T-helper 2 cell (primary cell): Measurements from ENCODE around the gene PDE4D.

ENCODE experiments used
- DNase-seq, 5 experiments: peaks; one replicate each; pipeline versions ENCODE4 v3.0.0 to v3.0.0-alpha.2; 2012 to 2022

Gene PDE4D

DNA sequence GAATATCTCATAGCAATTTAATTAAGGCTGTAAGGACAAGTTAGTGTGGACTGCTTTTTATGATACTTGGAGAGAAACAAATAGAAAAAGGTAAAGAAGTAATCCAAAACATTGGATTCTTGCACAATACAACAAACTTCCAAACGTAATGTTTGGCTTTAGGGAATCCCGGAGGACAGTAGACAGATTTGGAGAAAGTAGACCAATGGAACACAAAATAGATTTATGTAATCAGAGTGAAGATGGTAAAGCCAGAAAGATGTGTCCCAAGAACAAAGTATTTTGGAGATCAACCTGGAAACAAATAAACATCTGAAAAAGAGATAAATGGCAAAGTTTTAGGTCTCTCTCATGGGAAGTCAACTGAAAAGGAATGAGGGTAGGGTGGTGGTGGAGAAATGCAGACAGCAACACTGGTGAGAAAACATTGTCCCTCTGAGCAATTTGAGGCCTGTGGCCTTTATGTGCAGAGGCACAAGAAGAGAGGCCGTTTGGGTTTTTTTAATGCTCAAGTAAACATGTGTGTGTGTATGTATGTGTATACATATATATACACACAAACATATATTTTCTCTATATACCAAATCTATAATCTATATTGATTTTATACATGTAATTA is 620.6 kb downstream of the PDE4D start:
- no peak for DNase-seq

DNA sequence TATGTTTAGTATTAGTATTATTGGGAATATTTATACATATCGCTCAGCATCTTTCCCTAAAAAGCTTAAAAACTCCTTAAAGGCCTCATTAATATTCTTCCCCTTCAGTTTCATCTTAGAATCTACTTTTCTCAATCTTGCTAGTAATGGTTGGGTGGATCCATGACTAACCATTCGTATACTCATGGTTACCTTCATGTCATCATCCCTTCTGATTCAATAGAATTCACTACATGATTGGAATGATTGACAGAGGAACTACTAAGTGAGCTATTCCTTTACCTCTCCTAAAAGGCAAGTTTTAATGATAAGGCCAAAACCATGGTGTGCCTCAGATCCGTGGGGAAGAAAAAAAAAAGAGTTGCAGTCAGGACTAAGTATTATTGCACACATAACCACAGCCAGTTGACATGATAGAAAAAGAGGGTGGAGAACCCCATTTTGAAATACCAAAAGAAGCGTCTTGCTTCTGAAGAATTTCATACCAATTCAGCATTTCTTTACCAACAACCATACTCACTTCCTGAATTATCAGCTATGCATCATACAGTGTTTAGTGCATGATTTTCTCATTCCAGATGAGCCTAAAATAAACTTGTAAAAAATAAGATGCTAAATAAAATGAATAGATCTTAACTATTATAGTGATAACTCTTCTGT is 624.6 kb downstream of the PDE4D start:
- DNase-seq: no peak

DNA sequence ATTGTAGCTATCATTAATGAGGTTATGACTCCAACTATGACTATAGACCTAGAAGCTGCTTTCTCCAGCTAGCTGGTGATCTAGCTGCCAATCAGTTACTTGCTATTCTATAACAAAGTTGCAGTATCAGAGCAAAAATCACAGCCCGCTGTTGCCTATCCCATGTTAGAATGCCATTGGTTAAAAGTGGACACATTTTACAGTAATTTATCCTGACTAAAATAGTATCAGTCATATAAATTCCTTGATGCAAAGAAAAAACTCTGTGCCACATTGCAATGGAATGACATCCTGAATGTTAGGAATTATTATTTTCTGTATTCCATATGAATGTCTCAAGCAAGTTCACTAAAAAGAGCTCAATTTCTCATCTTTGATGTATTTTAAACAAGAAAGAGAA is 626.5 kb downstream of the PDE4D start:
- no peak for DNase-seq

DNA sequence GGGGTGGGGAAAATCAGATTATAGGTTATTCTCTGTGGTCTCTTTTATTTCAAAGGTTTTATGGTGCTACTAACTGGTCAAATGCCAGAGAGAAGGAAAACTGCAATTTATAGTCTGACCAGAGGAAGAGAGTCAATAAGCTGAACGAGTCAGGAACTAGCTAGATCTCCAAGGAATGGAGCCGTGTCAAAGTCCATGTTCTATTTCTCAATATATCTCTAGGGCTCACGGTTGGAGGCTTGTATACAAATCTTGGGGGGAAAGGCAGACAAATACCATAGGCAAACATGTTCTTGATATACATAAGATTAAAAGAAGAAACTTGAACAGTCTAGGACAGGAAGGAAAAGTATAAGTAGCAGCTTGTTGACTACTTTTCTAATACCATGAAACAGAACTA is 627.1 kb downstream of the PDE4D start:
- no peak for DNase-seq

DNA sequence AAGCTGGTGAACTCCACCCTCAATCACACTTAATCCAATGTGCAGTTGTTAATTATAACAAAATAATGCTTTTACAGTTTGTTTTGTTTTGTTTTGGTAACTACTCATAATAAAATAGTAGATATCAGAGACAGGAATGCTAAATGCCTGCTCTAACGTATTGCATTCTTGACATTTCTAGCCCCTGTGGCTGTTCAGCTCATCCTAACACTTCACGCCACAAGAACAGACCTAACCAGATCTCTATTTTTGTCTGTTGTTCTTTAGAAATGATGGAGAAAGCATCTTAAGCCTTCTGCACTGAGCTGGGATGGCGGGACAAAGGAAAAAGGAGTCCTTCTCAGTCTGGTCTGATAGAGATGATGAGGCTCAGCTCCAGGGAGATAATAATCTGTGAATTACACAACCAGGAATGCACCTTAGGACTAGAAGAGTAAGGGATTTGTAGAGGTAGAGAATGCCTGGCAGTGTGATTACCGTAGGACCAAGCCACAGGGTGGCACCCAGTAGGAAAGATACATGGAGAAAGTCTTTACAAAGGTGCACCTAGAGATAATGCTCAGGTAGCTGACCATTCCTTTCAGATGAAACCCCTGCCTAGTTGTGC is 628.8 kb downstream of the PDE4D start:
- DNase-seq: no peak

DNA sequence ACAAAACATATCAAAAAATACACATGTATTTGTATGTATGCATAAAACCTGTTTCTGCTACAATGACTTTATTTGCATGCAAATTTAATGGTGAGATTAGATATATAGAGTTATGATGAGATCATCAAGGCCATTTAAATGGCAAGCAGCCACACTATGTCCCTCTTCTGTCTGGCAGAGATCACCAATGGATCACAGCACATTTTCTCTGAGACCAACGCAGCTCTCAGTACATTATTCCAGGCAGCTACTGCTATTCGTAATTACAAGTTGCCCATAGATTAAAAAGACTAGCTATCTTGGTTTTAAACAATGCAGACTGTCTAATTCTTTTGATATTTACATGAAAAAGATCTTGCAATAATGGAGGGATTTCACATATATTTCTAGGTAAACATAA is 629.5 kb downstream of the PDE4D start:
- DNase-seq: no peak

DNA sequence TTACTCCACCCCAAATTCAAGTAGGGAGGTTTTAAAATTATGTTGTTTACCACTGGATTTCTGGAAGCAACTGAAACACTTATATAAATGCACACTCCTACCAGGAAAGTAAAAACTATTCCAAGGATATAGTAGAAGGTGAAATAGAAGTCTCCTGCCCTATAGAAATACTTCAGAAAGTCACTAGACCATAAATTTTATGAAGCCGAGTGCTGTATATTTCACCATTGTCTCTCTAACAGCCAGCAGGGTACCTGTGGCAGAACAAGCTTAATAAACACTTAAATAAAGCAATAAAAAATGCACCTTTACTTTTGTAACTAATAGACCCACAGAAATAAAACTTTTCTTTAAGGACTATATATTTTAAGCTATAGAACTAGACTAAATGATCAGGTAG is 631.6 kb downstream of the PDE4D start:
- DNase-seq: no peak

DNA sequence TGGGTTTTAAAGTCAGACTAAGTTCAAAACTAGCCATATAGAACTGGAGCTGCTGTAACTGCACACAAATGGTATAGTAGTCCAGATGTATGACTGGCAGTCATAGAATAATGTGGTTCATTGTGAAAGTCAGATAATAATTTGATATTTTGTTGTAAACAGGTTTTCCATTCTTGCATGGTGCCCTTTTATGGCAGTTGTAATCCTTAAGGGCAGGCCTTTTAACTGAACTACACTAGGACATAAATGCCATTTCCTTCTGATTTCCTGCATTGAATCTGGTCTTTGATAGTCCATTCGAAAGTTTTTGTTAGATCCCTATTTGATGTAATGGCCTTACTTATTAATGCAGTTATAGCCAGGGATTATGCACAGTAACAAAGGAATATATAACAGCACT is 632.6 kb downstream of the PDE4D start:
- DNase-seq: no peak

DNA sequence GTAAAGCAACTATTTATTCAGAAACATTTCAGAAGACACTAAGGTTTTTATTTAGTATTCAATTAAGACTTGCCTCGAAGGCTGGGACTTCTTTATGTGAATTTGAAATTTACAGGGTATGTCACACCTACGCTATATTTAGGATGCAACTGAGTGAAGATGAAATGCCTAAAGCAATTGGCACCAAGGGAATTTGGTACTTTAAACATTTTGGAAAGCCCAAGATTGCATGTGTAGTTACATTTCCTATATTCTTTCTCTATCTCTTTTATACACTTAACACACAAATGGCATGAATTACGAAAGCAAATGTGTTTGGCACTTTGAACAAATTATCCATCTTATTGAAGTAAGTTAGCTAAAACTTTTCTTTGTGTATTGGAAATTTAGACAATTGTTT is 633.3 kb downstream of the PDE4D start:
- no peak for DNase-seq

DNA sequence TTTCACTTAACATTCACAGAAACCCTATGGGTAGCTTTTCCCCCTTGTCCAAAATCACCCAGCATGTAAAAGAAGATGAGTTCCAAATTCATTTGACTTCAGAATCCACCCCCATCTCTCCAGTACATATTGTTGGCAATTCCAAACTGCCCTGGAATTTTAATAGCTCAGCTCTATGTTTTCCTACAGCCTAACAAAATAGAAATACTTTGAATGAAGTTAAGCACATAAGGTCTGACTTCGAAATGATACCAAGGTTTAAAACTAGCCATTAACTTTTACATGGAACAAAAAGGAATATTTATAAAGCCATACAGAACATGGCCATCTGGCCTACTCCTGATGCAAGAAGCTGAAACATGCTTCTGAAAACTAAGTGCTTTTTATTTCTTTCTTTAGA is 634.3 kb downstream of the PDE4D start:
- DNase-seq: no peak

DNA sequence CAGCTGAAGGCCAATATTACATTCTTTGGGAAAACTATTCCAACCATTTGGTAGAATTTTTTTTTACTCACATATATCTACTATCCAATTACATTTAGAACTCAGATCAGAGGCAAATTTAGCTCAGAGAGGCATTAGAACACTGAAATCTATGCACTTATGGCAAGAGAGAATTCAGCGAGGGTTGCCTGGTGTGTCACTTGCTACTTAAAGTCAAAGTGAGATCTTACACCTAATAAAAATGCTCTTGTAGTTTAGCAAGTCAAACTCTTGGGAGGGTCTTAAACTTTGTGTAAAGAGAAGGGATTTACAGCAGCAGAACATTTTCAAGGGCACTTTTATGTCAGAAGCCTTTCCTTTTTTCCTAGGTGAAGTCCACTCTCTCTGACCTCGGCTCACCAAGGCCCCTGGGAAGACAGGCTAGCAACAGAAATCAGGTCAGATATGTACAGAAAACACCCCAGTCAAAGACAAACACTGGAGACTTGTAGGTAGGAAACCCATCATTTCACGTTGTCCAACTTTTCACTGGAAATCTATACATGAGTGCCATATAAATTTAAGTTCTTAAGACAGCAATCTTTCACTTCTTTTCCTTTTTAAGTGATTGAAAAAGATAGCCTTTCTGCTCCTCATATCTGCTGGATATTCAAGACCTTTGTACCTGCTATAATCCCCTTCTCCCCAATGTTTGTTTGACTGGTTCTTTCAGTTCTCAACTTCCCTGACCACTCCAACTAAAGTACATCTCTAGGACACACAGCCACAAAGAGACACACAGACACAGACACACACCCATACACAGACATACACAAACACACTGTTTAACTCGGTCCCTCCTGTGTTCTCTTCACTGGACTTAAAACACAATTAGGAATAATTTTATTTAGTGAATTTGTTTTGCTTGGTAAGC is 635.8 kb downstream of the PDE4D start:
- no peak for DNase-seq

DNA sequence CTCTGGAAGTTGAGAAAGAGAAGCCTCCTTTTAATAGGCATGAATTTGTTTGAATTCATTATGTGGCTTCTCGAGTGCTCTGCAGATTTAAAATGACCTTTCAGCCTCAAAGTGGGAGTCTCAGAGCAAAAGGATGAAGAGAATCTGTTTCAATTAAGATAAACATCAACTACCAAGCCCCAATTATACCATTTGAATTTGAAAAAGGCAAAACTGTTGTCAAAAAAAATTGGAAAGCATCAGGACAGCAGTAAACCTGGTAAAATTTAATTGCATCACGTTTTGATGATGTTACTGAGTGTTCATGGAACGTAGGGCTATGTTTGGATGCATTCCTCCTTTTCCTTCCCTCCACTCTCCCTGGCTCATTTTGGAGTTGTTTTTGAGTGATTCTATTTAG is 637.2 kb downstream of the PDE4D start:
- no peak for DNase-seq

DNA sequence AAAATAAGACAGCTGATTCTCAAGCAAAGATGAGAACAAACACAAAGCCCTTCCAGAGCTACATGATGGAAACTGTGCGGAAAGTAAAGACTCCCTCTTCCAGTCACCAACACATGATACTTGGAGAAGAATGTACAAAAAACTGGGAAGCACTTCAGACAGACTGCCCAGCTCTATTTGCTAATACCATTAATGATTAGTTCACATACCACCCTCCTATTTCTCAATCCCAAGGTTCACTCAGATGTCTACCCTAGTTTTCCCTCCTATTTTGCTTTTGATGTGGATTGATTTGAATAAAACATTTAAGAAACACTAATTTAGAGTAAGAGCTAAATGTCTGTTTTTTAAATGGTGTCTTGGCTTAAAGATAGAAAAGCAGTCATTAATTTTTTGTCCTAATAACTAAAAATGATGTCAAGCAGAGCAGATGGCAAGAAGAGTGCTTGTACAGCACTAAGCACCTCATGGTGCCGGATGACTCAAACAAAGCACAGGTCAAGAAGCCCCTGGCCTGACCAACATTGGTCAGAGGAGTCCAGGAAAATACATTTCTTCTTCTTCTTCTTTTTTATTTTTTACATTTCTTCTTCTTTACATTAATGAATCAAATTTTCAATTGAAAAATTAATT is 639.4 kb downstream of the PDE4D start:
- DNase-seq: no peak

DNA sequence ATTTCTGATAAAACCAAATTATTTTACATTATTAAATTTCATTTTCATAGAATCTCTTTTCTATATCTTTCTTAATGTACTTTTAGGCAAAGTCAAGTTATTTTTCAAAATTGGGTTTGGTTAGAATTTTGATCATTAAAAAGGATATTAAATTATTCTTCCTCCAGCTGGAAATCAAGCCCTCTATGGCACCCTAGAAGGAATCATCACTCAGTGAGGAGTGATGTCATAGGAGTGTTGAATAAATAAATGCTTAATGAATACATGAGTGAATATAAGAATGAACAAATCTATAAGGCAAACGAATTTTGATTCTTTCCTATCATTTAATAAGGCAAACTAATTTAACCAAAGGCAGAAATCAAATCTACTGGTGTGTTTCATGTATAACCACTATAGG is 639.9 kb downstream of the PDE4D start:
- DNase-seq: no peak

DNA sequence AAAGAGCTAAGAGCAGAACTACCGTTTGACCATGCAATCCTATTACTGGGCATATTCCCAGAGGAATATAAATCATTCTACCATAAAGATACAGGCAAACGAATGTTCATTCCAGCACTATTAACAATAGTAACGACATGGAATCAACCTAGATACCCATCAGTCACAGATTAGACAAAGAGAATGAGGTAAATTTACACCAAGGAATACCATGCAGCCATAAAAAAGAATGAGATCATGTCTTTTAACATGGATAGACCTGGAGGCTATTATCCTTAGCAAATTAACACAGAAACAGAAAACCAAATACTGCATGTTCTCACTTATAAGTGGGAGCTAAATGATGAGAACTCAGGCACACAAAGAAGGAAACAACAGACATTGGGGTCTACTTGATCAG is 641.9 kb downstream of the PDE4D start:
- DNase-seq: no peak

DNA sequence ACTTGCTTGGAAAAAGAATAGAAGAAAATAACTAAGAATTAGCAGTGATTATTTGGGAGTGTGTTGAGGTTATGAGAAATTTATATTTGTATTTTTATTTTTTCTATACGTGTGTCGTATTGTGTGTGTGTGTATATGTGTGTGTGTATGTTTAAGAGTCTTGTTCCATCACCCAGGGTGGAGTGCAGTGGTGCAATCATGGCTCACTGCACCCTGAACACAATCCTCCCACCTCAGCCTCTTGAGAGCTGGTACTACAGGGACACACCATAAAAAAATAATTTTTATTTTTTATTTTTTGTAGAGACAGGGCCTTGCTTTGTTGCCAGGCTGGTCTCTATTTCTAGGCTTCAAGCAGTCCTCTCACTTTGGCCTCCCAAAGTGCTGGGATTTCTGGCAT is 643.8 kb downstream of the PDE4D start:
- DNase-seq: no peak

DNA sequence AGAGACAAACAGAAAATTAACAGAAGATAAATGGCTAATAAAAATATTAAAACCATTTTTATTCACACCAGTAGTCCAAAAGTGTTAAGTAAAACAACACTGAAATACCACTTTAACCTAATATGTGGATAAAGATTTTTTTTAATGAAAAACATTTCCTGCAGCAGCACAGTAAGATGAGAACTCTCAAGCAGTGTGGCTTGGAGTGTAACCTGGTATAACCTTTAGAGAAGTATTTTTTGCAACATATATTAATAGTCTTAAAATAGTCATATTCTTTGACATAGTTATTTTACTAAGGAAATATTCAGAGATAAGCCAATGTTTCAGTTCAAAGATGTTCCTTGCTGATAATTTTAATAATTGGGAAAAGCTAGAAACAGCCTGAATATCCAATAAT is 644.4 kb downstream of the PDE4D start:
- DNase-seq: no peak

DNA sequence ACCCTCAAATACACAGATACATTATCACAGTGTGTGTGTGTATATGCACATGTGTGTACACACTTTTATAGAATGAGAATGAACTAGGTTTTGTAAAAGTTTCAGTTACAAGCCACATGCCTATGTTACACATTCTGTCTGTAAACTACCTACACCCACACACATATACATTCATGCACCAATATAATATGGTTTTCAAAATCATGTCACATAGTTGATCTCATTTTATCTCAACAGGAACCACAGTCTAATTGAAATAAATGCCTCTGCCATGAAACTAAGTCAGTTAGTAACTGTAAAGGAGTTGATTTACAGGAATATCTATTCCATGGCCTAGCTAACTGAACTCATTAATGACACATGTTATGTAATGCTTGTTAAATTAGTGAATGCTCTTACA is 646.6 kb downstream of the PDE4D start:
- DNase-seq: no peak

DNA sequence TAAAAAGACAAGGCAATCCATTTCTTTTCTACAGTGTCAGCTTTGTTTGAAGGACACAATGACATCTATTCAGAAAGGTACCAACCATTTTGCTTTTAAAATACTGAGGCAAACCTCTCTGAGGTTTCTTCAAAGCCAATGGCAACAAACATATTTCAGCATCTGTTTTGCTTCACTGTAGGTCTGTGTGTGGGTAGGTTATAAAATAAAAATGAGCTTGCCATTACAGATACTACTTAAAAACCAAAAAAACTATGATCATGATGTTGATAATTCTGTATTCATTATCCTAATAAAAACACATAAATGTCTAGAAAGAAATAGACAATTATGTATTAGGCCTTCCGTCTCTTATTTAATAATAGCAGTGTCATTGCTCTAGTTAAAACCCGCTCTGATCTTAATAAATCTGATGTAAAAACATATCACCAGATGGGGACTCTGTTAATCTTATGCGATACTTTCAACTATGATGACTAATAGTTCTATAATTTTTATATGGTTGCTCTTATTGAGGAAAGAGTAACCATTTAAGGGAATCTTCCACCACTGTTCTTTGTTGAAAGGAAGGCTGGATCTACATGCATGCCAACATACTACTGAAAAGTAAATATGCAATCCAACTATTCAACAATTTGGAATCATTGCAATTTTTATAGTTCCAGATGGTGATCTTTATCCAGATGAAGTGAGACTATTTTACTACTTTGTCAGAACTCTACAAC is 647.2 kb downstream of the PDE4D start:
- DNase-seq: no peak

DNA sequence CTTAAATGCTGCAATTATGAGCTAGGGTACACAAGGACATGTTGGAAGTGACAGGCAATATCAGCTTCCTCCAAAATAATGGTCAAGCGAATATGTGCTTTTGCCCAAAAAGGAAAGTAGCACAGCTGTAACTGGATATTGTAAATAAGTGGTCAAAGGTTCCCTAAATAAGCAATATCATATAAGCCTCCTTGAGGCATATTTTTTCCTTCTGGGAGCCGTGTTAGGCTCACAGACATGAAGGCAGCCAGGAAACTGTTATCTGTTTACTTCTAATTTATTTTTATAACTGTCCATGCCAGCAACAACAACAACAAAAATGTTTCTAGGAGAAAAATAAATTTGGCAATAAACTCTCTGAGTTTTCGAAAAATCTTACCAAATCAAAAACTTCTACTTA is 648.3 kb downstream of the PDE4D start:
- no peak for DNase-seq

DNA sequence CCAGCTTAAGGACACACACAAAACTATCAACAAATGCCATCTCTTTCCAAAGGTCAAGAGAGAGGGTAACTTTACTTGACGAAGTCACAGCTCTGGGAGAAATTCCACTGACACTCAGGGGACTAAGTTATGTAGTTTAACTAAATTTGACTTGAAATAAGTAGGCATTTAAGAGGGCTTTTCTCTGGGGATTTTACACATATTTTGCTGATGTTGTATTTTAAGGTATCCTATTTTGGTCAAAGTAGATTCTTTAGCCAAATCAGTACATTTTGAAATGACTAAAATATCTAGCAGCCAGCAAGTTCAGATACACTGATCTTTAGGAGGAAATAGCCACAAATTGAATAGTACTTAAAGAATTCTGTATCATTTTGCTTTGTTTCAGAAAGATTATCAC is 652.0 kb downstream of the PDE4D start:
- no peak for DNase-seq

DNA sequence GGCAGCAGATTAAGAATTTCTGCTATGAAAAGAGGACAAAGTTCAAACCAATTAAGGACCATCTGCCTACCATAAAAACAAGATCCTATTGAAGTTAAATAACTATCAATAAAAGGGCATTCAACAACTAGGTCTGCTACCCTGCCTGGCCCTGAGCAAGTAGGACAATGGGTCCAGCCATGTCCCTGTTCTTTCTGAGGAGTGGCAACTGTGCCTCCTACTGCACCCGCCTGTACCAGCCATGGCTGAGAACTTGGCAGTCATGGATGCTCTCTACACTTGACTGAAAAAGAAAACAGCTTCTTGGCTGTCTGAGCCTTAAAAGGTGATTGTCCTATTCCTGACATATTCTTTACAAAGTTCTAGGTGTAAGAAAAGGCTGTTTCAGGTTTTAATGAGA is 652.4 kb downstream of the PDE4D start:
- DNase-seq: no peak
